HG02610 (cell line): ENCODE results near the gene AGXT2.

Experiments
- ATAC-seq: cut with Tn5 transposase; IDR thresholded peaks from one replicate; pipeline ENCODE4 v1.9.1; 2021; ENCODE audit warnings: mild to moderate bottlenecking, moderate library complexity; ENCODE audit not compliant: unreplicated experiment

The AGXT2 gene, protein sequence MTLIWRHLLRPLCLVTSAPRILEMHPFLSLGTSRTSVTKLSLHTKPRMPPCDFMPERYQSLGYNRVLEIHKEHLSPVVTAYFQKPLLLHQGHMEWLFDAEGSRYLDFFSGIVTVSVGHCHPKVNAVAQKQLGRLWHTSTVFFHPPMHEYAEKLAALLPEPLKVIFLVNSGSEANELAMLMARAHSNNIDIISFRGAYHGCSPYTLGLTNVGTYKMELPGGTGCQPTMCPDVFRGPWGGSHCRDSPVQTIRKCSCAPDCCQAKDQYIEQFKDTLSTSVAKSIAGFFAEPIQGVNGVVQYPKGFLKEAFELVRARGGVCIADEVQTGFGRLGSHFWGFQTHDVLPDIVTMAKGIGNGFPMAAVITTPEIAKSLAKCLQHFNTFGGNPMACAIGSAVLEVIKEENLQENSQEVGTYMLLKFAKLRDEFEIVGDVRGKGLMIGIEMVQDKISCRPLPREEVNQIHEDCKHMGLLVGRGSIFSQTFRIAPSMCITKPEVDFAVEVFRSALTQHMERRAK

GRCh38 chr5:35047785-35048404 is at the start of gene AGXT2:
Gene AGXT2 (minus strand): TSS chr5:35047949. CDS start chr5:35047892, 57 bp downstream.
- ATAC-seq: no peak

- ATAC-seq: no peak
These were observed 49.2 kb upstream of the AGXT2 start for GRCh38 chr5:35096932-35097331.

GRCh38 chr5:35096216-35096615 is 48.5 kb upstream of the AGXT2 start:
- ATAC-seq: no peak

DNA sequence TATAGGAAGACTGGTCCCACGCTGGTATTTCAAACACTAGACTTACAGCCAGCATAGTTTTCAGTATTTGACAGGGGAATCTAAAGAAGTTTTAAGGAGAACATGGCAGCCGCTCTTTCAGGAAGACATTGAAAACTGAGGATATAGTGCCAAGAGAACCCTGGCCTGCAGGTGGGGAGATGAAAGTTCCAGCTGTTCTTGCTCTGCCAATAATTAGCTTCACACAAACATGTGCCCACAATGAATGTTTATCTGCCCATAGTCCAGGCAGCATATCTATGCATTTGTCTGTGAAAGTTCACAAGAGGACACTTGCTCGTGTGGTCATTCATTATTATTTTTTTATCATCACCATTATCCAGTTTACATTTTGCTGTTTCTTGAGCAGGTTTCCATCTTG is 47.6 kb upstream of the AGXT2 start:
- ATAC-seq: no peak

- no peak for ATAC-seq
These were observed 47.2 kb upstream of the AGXT2 start for GRCh38 chr5:35094948-35095347.

- ATAC-seq: no peak
These were observed 45.0 kb upstream of the AGXT2 start for GRCh38 chr5:35092703-35093102.

GRCh38 chr5:35091704-35092103 is 44.0 kb upstream of the AGXT2 start:
- no peak for ATAC-seq

DNA sequence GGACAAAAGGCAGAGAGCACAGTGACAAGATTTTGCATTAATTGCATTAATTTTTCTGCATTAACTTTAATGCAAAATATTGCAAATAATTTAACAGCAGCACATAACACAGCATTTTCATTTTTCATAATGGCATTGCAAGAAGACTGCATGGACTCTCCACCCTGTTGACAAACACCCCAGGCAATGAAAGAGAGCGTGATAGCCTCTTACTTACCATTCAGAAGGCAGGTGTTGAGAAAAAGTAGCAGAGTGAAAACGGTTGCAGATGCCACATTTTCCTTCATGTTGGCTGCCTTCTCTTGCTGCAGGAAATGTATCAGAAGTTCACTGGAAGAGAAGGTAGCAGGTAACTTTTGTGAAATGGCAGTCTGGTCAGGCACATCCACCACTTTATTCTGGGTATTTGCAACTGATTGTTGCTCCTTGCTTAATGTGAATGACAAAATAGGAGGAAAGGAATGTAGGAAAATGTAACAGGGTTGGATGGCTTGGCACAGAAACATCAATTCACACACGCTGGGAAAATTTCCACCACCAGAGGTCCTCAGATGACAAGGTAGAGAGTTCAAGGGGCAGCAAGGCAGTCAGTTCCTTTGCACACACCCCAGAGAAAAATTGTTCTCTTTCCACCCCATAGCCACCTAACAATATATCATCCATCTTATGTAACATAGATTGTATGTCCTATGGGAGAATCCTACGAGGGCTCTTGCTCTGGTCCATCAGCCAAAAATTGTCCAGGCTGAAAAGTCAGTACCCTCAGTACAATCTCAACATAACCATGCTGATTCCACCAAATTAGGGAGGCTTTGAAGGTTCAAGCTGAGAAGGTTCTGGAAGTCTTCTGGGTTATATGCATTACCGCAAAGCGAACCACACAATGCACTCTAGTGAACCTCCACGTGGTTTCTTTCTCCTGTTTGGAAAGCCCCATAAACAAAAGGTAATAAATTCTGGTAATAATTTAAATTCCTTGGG is 41.9 kb upstream of the AGXT2 start:
- no peak for ATAC-seq

DNA sequence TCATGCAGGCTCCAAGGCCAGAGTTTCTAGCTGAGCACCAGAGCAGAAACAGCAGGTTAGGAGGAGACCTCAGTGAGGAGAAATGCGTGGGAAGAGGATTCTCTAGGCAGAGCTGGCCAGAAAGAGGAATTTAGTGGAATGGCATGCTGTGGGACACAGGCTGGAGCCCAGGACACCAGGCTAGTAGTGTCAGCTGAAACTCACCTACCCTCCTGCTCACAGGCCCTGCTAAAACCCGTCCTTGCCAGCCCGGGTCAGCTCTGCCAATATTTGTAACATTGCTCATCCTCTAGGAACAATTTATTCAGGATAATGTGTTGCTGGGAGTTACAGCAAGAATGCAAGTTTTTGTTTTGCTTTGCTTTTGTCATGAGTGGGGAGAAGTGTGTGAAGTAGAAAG is 40.2 kb upstream of the AGXT2 start:
- no peak for ATAC-seq

DNA sequence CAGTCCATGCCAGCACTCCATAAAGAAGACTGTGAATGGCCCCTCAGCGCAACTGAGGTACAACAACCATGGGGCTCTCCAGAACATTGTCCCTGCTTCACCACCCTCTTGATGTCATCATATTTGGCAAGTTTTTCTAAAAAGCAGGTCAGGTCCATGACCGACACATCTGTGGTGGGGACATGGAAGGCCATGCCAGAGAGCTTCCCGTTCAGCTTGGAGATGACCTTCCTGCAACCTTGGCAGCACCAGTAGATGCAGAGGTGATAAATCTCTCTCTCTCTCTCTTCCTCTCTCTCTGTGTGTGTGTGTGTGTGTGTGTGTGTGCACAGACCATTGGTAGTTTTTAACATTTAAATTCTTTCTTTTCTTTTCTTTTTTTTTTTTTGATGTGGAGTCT is 35.4 kb upstream of the AGXT2 start:
- no peak for ATAC-seq

- no peak for ATAC-seq
These were observed 34.8 kb upstream of the AGXT2 start for GRCh38 chr5:35082530-35082929.

DNA sequence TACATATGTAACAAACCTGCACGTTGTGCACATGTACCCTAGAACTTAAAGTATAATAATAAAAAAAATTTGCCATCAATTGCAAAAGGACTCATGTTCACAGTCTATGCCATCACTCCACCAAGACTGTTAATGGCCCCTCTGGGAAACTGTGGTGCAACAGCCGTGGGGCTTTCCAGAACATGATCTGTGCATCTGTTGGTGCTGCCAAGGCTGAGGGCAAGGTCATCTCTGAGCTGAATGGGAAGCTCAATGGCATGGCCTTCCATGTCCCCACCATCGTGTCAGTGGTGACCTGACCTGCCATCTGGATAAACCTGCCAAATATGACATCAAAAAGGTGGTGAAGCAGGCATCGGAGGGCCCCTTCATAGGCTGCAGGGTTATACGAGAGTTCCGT is 33.4 kb upstream of the AGXT2 start:
- ATAC-seq: no peak

DNA sequence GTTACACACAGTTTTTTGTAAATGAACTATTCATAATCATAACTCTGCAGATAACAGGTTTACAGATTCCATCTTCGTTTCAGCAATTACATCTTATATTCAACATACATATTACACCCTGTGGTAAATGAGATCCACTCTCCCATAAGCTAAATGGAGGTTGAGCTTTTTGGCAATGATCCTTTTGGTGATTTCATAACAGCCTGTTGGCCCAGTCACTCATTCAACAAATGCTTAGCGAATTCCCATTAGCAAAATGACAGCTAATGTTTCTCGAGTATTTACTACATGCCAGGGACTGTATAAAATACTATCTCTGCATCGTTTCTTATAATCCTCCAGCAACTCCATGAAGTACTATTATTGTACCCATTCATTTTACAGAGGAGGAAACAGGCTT is 25.4 kb upstream of the AGXT2 start:
- no peak for ATAC-seq

DNA sequence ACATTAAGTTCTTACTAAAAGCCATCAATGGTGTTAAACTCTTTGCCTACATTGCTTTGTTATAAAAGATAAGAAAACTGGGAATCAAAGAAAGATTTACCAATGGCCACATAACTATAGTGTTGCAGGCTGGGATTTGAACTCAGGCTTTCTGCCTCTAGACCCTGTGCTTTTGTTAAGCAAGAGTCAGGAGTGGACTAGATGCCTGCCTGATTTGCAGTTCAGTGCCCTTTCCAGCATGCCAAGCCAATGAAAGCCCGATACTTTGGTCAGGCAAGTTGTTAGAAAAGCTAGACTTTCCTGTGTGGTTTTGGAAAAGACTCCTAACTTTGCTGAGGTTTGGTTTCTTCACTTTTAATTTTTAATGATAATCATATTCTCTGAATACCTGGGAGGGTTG is 21.4 kb upstream of the AGXT2 start:
- ATAC-seq: no peak

DNA sequence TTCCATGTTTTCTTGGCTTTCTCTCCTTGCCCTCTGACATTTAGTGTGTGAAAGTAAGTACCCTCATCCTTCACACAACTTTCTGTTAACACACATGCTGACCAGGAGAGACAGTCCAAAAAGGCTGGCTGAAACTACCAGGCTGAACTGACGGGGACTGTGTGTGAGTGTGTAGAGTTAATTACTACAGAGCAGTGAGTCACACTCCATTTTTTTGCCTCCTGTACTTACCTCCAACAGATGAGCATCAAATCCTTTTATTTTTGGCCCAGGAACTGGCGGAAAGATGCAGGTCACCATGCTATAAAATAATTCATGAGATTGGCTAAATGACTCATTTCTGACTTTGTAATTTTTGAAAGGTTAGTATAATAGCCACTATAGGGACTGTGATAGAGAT is 20.2 kb upstream of the AGXT2 start:
- no peak for ATAC-seq

GRCh38 chr5:35066260-35066795 is 18.6 kb upstream of the AGXT2 start:
- ATAC-seq: peak; percentile 72

GRCh38 chr5:35063414-35063813 is 15.7 kb upstream of the AGXT2 start:
- ATAC-seq: no peak

DNA sequence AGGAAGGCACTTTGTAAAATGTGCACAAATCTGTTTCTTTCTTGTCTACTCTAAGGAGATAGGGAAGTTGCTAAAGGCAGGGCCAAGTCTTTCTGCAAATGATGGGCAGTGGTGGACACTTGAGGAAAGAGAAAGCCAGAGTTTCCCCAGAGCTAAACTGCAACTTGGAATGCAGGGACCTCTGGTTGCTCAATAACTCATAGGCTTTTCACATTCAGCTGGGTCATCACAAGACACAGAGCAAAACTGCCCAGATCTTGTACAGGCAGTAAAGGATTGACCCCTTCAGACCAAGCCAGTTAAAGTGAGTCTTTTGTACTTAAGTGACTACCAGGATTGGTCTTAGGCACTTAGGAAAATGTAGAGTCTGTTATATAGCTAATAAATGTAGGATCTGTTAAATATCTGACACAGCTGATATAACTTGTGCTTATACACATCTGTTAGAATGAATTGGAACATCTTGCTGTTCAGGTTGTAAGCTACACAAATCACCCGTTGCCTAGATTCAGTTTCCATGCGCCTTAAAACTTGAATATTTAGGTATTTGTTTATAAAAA is 13.5 kb upstream of the AGXT2 start:
- ATAC-seq: no peak

- no peak for ATAC-seq
These were observed 12.5 kb upstream of the AGXT2 start for GRCh38 chr5:35060236-35060635.

DNA sequence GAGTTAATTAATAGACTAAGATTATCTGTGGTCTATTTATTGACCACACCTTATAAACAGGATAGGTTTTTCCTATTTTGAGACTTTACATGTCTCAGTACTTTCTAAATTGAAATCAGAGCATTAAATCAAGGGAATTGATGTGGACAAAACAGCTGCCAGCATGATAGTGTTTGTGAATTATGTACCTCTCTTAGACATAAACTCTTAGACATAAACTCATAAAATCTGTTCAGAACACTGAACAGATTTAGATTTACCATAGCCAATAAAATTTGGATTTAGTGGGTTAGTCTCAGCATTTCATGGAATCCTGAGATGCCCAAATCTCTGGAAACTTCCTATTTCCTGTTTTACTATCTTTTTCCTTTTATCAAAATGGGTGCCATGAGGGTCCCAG is 11.5 kb upstream of the AGXT2 start:
- no peak for ATAC-seq

DNA sequence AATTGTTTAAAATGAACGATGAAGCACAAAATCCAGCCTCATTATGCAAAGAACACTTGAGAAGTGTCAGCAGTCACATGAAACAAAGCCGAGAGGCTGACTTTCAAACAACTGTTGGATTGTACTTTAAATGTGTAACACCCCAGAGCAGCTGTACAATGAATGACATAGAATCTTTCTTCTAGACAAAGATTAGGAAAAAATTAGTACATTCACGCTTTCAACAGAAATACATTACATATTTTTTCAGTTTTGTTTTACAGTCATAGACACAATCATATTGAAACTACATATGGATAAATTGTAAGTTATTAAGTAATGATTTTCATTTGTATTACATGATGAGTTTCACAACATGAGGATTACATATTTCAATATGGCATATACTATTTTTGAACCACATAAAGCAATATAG is 10.6 kb upstream of the AGXT2 start:
- ATAC-seq: peak; percentile 61
